Bronchial epithelial cell (primary cell): ENCODE data around the gene SPDYE3. TPM values are rescaled to one million over a fixed set of nuclear protein-coding genes. Genes with fewer than 3 reads are reported as not detected.
"Not testable (repeated sequence)": the region's sequence is repeated elsewhere in the genome, so short reads cannot be mapped to it uniquely, and the experiment has no call there.

ENCODE experiments used
- DNase-seq: peaks from one replicate; pipeline ENCODE4 v3.0.0-alpha.2; 2010; ENCODE audit warnings: low read depth
- FAIRE-seq: peaks from 2 replicates; lab custom pipeline; 2011; peaks lifted over from hg19 to GRCh38; lab: Jason Lieb, UNC
- H3K27me3 ChIP-seq: 2 replicates; pipeline ENCODE4 v1.5.1; 2011; ENCODE audit warnings: low read length; ENCODE audit not compliant: control insufficient read depth, insufficient read depth
- H3K36me3 ChIP-seq: 2 replicates; pipeline ENCODE4 v1.5.1; 2011; ENCODE audit warnings: low read length; ENCODE audit not compliant: control insufficient read depth, insufficient read depth
- H3K4me3 ChIP-seq: 2 replicates; pipeline ENCODE4 v1.5.1; 2011; ENCODE audit warnings: mild to moderate bottlenecking, low read depth, low read length, control low read depth
- CTCF ChIP-seq: IDR thresholded peaks from 2 replicates; pipeline ENCODE4 v1.5.1; 2011; ENCODE audit warnings: mild to moderate bottlenecking, moderate library complexity, low read length, control low read depth, inconsistent platforms; ENCODE audit not compliant: insufficient read depth, severe bottlenecking
- total RNA-seq: library from RNA; depleted of rRNA; stranded (reverse); fragments of >200 nt; gene quantifications from 2 replicates; pipeline ENCODE4 v1.2.1, GENCODE V29; 2014

SPDYE3 gene
- total RNA-seq, 1 donor from 2014 or later, result not detected

DNA sequence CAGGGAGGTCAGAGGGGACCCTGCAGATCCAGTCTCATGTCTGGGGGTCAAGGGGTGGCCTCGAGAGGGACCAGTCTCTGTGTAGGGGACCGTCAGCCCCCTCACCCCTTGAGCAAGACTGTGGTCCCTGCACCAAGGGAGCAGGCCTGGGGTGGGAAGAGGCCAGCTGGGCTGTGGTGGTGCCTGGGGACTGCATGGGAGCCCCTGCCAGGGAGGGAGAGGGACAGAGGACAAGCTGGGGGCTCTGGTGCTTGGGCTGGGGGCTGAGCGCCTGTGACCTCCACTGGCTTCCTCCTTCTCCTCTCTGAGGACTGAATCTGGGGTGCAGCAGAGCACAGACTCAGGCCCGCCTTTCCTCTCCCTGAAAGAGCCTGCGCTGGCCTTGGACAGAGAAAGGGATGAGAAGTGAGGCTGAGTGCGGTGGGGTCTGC is 49.6 kb downstream of the SPDYE3 start:
- FAIRE-seq (no peak), DNase-seq (no peak)
- no peak for TF ChIP-seq CTCF
- no peak overlapping the region for H3K4me3 ChIP-seq
- no peaks in the 10 kb centered on the region for H3K27me3 ChIP-seq
- peaks cover 49% of the 10 kb centered on the region for H3K36me3 ChIP-seq

DNA sequence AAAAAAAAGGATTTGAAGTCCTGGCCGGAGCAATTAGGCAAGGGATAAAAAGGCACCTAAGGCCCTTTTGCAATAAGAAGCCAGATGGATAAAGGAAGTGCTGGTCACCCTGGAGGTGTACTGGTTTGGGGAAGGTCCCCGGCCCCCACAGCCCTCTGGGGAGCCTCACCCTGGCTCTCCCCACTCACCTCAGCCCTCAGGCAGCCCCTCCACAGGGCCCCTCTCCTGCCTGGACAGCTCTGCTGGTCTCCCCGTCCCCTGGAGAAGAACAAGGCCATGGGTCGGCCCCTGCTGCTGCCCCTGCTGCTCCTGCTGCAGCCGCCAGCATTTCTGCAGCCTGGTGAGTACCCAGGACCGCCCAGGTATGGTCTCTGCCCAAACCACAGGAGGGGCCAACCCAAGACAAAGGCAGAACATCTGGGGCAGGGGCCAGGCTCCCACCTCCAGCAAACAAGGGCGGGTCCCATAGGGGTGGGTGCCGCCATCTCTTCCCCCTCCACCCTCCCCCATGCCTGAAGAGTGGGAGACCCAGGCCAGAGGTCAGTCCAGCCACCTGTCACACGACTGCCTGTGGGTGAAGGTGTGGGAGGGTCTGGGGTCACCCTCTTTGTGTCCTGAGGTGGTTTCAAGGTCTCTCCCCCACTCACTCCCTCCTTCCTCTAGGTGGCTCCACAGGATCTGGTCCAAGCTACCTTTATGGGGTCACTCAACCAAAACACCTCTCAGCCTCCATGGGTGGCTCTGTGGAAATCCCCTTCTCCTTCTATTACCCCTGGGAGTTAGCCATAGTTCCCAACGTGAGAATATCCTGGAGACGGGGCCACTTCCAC is 50.7 kb downstream of the SPDYE3 start, which contains the start of gene PILRB:
PILRB (plus strand) TSS at position 91 of the 830 bp plus-strand sequence; CDS start at position 277, 186 bp downstream.
- Histone ChIP-seq H3K27me3 (no peaks in the 10 kb centered on the region), H3K36me3 (peaks cover 43% of the 10 kb centered on the region), H3K4me3 (no peak within 1 kb of the TSS)
- no peak for TF ChIP-seq CTCF
- FAIRE-seq (peak; percentile 58), DNase-seq (no peak)

DNA sequence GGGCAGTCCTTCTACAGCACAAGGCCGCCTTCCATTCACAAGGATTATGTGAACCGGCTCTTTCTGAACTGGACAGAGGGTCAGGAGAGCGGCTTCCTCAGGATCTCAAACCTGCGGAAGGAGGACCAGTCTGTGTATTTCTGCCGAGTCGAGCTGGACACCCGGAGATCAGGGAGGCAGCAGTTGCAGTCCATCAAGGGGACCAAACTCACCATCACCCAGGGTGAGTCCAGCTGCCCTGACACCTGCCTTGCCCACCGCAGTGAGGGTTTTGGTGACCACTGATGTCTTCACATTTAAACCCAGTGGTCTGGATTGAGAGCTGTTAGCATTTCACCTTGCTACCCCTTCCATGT is 51.3 kb downstream of the SPDYE3 start:
- FAIRE-seq, result no peak
- no peak for DNase-seq
- no peaks in the 10 kb centered on the region for H3K27me3 ChIP-seq
- H3K4me3 ChIP-seq, result no peak overlapping the region
- no peak for TF ChIP-seq CTCF
- H3K36me3 ChIP-seq, result peaks cover 41% of the 10 kb centered on the region

- TF ChIP-seq CTCF, result no peak
- no peak for FAIRE-seq
- no peak overlapping the region for H3K4me3 ChIP-seq
- no peaks in the 10 kb centered on the region for H3K27me3 ChIP-seq
- H3K36me3 ChIP-seq, result peaks cover 30% of the 10 kb centered on the region
- no peak for DNase-seq
Observed at GRCh38 chr7:100360135-100360854, 52.8 kb downstream of the SPDYE3 start.

GRCh38 chr7:100363098-100363497 is 55.6 kb downstream of the SPDYE3 start:
- no peak overlapping the region for H3K4me3 ChIP-seq
- H3K27me3 ChIP-seq, result no peaks in the 10 kb centered on the region
- DNase-seq (no peak), FAIRE-seq (no peak)
- peaks cover 15% of the 10 kb centered on the region for H3K36me3 ChIP-seq
- no peak for TF ChIP-seq CTCF

DNA sequence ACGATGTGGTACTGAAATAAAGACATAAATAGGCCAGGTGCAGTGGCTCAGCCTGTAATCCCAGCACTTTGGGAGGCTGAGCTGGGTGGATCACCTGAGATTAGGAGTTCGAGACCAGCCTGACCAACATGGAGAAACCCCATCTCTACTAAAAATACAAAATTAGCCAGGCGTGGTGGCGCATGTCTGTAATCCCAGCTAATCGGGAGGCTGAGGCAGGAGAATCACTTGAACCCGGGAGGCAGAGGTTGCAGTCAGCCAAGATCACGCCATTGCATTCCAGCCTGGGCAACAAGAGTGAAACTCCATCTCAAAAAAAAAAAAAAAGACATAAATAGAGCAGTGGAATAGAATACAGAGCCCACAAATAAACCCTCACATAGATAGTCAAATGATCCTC is 56.3 kb downstream of the SPDYE3 start:
- H3K36me3 ChIP-seq, result peaks cover 12% of the 10 kb centered on the region
- not testable (repeated sequence) for FAIRE-seq, H3K27me3 ChIP-seq, DNase-seq, H3K4me3 ChIP-seq
